ENCODE measurements around the gene TTC31.

DNA sequence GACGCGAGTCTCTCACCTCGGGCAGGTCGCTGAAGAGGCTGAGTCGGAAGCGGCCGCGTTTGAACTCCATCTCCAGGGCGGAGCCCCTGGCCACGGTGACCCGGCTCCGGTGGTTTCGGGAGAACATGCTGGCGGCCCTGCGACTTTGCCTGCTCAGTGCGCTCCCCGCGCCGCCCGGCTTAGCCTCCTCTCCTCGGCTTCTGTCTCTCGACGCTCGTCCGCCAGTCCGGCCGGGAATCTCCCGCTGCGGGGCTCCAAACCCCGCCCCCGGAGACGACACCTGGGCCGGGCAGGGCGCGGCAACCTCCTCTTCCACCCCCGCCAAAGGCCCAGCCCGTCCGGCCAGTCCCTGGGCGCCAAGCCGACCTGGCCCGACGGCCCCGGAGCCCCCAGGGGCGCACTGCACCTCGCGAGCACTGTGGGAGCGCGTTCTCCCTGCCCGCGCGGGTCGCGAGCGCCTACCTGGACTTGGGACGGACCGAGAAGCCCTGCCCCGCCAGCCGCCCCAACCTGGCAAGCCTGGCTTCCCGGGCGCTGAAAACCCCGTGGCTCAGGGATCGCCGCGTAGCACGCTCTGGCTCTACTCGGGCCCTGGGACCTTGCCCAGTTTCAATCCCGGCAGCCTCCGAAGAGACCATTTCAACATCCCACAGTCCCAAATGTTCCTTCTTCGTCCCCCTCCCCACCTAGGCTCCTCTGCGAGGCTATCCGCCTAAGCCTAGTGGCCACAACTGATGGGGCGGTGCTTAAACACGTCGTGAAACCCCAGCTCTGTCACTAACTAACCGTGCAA lies 41.0 kb upstream of the TTC31 start, which contains the start of gene RTKN:
- no peak for TF ChIP-seq POLR2A (IDR thresholded peaks at IDR 0.05)
- TF ChIP-seq, protein P1, sequence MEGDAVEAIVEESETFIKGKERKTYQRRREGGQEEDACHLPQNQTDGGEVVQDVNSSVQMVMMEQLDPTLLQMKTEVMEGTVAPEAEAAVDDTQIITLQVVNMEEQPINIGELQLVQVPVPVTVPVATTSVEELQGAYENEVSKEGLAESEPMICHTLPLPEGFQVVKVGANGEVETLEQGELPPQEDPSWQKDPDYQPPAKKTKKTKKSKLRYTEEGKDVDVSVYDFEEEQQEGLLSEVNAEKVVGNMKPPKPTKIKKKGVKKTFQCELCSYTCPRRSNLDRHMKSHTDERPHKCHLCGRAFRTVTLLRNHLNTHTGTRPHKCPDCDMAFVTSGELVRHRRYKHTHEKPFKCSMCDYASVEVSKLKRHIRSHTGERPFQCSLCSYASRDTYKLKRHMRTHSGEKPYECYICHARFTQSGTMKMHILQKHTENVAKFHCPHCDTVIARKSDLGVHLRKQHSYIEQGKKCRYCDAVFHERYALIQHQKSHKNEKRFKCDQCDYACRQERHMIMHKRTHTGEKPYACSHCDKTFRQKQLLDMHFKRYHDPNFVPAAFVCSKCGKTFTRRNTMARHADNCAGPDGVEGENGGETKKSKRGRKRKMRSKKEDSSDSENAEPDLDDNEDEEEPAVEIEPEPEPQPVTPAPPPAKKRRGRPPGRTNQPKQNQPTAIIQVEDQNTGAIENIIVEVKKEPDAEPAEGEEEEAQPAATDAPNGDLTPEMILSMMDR (IDR thresholded peaks at IDR 0.05): no peak
